Body of pancreas (tissue), 4 donors: ENCODE measurements around the gene SPC24. TPM values are rescaled to one million over a fixed set of nuclear protein-coding genes. Genes with fewer than 3 reads are reported as not detected.
A peak's percentile ranks its signal among the peaks of the same experiment; 100 is the strongest.

Experiments
- ATAC-seq: fragments of 150-250 bp; one replicate; pipeline ENCODE4 v1.9.1; 2016
- DNase-seq, 4 donors: peaks; one replicate each; pipeline ENCODE4 v3.0.0-alpha.2; 2019
- H3K27ac ChIP-seq, 4 donors: fragments of 200-600 bp; sonication (generic); 1 replicate in 3 of 4; 2 replicates in 1 of 4; pipeline versions ENCODE4 v1.5.1 to v1.6.1; 2016 to 2019; ENCODE audit warnings: mild to moderate bottlenecking in 1 of 4, mixed read lengths in 1 of 4, moderate library complexity in 1 of 4
- H3K27me3 ChIP-seq, 2 donors: fragments of 200-600 bp; sonication (generic); one replicate each; pipeline ENCODE4 v1.6.0; 2016; ENCODE audit warnings: mild to moderate bottlenecking in 1 of 2
- H3K36me3 ChIP-seq, 2 donors: fragments of 200-600 bp; sonication (generic); replicated peaks in 1 of 2; 2 replicates each; pipeline ENCODE4 v1.5.1; 2016; ENCODE audit warnings: low read depth in 2 of 2; ENCODE audit not compliant: insufficient read depth in 1 of 2
- H3K4me1 ChIP-seq: fragments of 200-600 bp; sonication (generic); one replicate; pipeline ENCODE4 v1.6.0; 2016
- H3K4me3 ChIP-seq, 2 donors: fragments of 200-600 bp; sonication (generic); 1 replicate in 1 of 2; 2 replicates in 1 of 2; pipeline ENCODE4 v1.5.1; 2016 to 2019
- H3K9me3 ChIP-seq, 3 donors: fragments of 200-600 bp; sonication (generic); 1 replicate in 2 of 3; 2 replicates in 1 of 3; pipeline ENCODE4 v1.5.1; 2016
- CTCF ChIP-seq, 7 experiments: fragments of 450-650 bp in 4 of 7; fragments of 200-600 bp in 3 of 7; sonication (generic) in 3 of 7; IDR thresholded peaks; one replicate each; pipeline ENCODE4 v1.5.1; 2016 to 2019; ENCODE audit warnings: antibody characterized with exemption in 7 of 7
- POLR2A ChIP-seq, 3 donors: fragments of 450-650 bp; IDR thresholded peaks; one replicate each; pipeline ENCODE4 v1.6.1; 2016; ENCODE audit warnings: antibody characterized with exemption in 3 of 3, mild to moderate bottlenecking in 2 of 3
- WGBS, 2 donors: methylation state at CpG; one replicate each; pipeline ENCODE4 v1.1.5; 2017; 5-methylcytosine and 5-hydroxymethylcytosine counted together
- intact Hi-C: fragments of 100-400 bp; cut with DNase I; formaldehyde crosslinking; loops from one replicate; pipeline ENCODE4 v1.15.1; 2023
- total RNA-seq, 2 donors: library from RNA; depleted of rRNA; stranded (reverse); fragments of >200 nt; gene quantifications; one replicate each; pipeline ENCODE4 v1.1.0, GENCODE V29; 2016

Gene SPC24
- total RNA-seq, 2 donors from 2014 or later: 1.8 to 6.9 TPM

- TF ChIP-seq POLR2A (IDR thresholded peaks at IDR 0.05) (no peak), CTCF (IDR thresholded peaks at IDR 0.05) (no peak)
- intact Hi-C loops: no loop called here
- H3K27ac ChIP-seq: no peak overlapping the region
- peaks cover 31% of the 10 kb centered on the region for H3K4me1 ChIP-seq
- no peaks in the 10 kb centered on the region for H3K9me3 ChIP-seq
- no peak for DNase-seq
- H3K36me3 ChIP-seq: no peaks in the 10 kb centered on the region
- ATAC-seq: no peak
- H3K4me3 ChIP-seq: no peak overlapping the region
- H3K27me3 ChIP-seq: no peaks in the 10 kb centered on the region
- 86 to 90% methylated on average over 7 of the region's 7 CpGs for WGBS, 2 donors
Measured at GRCh38 chr19:11151181-11151580, 4.4 kb downstream of the SPC24 start.

- peaks cover 21% of the 10 kb centered on the region for H3K4me1 ChIP-seq
- 89 to 93% methylated on average over 13 of the region's 14 CpGs for WGBS, 2 donors
- no peaks in the 10 kb centered on the region for H3K36me3 ChIP-seq
- no peaks in the 10 kb centered on the region for H3K9me3 ChIP-seq
- TF ChIP-seq POLR2A (IDR thresholded peaks at IDR 0.05) (no peak), CTCF (IDR thresholded peaks at IDR 0.05) (no peak)
- ATAC-seq (no peak), DNase-seq (no peak)
- H3K27ac ChIP-seq: no peak overlapping the region
- intact Hi-C loops: no loop called here
- no peaks in the 10 kb centered on the region for H3K27me3 ChIP-seq
- no peak overlapping the region for H3K4me3 ChIP-seq
Measured at GRCh38 chr19:11148001-11148400, 7.6 kb downstream of the SPC24 start.

DNA sequence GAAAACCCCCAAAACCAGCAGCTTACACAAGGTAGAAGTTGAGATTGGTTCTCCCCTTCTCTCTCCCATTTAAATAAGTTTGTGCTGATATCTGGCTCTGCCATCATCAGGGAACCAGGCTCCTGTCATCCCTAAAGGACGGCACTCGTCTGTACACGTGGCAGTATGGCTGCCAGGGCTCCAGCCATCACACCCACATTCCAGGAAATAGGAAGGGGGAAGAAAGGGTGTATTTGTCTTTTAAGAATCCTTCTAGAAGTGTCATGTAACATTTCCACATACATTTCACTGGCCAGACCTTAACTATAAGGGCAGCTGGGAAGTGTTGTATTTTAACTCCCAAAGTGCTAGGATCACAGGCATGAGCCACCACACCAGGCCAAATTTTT is 10.1 kb downstream of the SPC24 start:
- Histone ChIP-seq H3K4me1 (peaks cover 31% of the 10 kb centered on the region), H3K36me3 (no peaks in the 10 kb centered on the region), H3K9me3 (no peaks in the 10 kb centered on the region), H3K27me3 (no peaks in the 10 kb centered on the region), H3K27ac (no peak overlapping the region), H3K4me3 (no peak overlapping the region)
- TF ChIP-seq POLR2A (IDR thresholded peaks at IDR 0.05): no peak
- no peak for TF ChIP-seq CTCF (IDR thresholded peaks at IDR 0.05)
- ATAC-seq: no peak
- intact Hi-C loops: no loop called here
- 93 to 100% methylated on average over 3 of the region's 3 CpGs for WGBS, 2 donors
- no peak for DNase-seq

GRCh38 chr19:11142528-11143171 is 12.9 kb downstream of the SPC24 start:
- Histone ChIP-seq H3K4me3 (no peak overlapping the region), H3K9me3 (no peaks in the 10 kb centered on the region), H3K36me3 (no peaks in the 10 kb centered on the region), H3K27me3 (no peaks in the 10 kb centered on the region), H3K4me1 (peaks cover 59% of the 10 kb centered on the region), H3K27ac (peak overlapping the region; percentile 82 to 96 (median 88))
- WGBS, 2 donors: 34% methylated on average over 15 of the region's 22 CpGs; no CpG with 5 or more reads in 1 of the 2 donors
- ATAC-seq (peak; percentile 78), DNase-seq (peak; percentile 80 to 94 (median 88))
- no peak for TF ChIP-seq CTCF (IDR thresholded peaks at IDR 0.05)
- TF ChIP-seq POLR2A (IDR thresholded peaks at IDR 0.05): no peak
- intact Hi-C loops: no loop called here

DNA sequence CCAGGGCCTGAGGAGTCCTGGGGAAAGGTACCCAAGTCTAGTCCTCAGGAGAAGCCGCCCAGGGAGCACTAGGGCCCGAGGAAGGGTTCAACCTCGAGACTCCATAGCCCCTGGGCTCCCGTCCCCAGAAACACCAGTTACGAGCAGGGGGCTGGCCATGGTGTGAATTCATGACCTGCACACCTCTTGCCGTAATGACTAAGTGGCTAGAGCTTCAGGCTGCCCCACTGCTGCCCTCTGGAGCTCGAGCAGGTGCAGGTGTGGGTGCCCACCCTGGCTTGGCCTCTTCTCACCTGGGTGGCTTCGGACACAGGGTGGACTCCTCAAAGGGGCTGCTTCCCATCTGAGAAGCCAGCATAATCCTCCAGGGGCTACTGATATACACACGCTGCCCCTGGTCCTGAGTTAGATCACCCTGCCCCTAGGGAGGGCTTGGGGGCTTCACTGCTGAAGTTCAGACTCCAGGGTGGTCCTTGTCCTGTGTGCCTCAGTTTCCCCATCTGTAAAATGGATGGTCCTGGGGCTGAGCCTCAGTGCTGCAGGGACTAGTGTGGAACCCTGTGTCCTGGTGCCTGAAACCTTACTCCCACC is 13.6 kb downstream of the SPC24 start:
- Histone ChIP-seq H3K9me3 (no peaks in the 10 kb centered on the region), H3K27ac (peak overlapping the region; percentile 59 to 96 (median 88)), H3K4me1 (peaks cover 63% of the 10 kb centered on the region), H3K4me3 (no peak overlapping the region), H3K27me3 (no peaks in the 10 kb centered on the region), H3K36me3 (no peaks in the 10 kb centered on the region)
- ATAC-seq (no peak), DNase-seq (peak in 2 of 4 donors; percentile 34 to 39)
- intact Hi-C loops: no loop called here
- no peak for TF ChIP-seq CTCF (IDR thresholded peaks at IDR 0.05)
- TF ChIP-seq POLR2A (IDR thresholded peaks at IDR 0.05): no peak
- 60 to 80% methylated on average over 1 to 9 of the region's 9 CpGs for WGBS, 2 donors
